Spleen (tissue), 11 donors: ENCODE data around the gene TJP2. TPM values are rescaled to one million over a fixed set of nuclear protein-coding genes. Genes with fewer than 3 reads are reported as not detected.

Experiments
- DNase-seq: peaks from one replicate; pipeline ENCODE4 v3.0.0-alpha.2; 2020
- H3K27ac ChIP-seq, 8 donors: fragments of 200-600 bp; sonication (generic) in 7 of 8; 1 replicate in 4 of 8; 2 replicates in 4 of 8; pipeline versions ENCODE4 v1.5.0 to v1.8.0; 2016 to 2021; ENCODE audit warnings: inconsistent platforms in 4 of 8, mild to moderate bottlenecking in 4 of 8, moderate library complexity in 1 of 8
- H3K27me3 ChIP-seq, 7 donors: fragments of 200-600 bp; sonication (generic) in 6 of 7; replicated peaks in 1 of 7; 1 replicate in 4 of 7; 2 replicates in 3 of 7; pipeline versions ENCODE4 v1.5.0 to v1.8.0; 2016 to 2021; ENCODE audit warnings: inconsistent platforms in 3 of 7, mild to moderate bottlenecking in 1 of 7
- H3K36me3 ChIP-seq, 6 donors: fragments of 200-600 bp; sonication (generic) in 5 of 6; 1 replicate in 4 of 6; 2 replicates in 2 of 6; pipeline versions ENCODE4 v1.5.0 to v1.8.0; 2016 to 2021; ENCODE audit warnings: inconsistent platforms in 2 of 6
- H3K4me1 ChIP-seq, 6 donors: fragments of 200-600 bp; sonication (generic) in 5 of 6; 1 replicate in 3 of 6; 2 replicates in 3 of 6; pipeline versions ENCODE4 v1.5.0 to v1.8.0; 2016 to 2021; ENCODE audit warnings: inconsistent platforms in 3 of 6
- H3K4me3 ChIP-seq, 8 donors: fragments of 200-600 bp; sonication (generic) in 7 of 8; 1 replicate in 4 of 8; 2 replicates in 4 of 8; pipeline versions ENCODE4 v1.5.0 to v1.8.0; 2016 to 2021; ENCODE audit warnings: inconsistent platforms in 4 of 8, mild to moderate bottlenecking in 4 of 8, moderate library complexity in 2 of 8
- H3K9me3 ChIP-seq, 8 donors: fragments of 200-600 bp; sonication (generic) in 7 of 8; 1 replicate in 4 of 8; 2 replicates in 4 of 8; pipeline versions ENCODE4 v1.5.0 to v1.8.0; 2016 to 2021; ENCODE audit warnings: inconsistent platforms in 4 of 8
- POLR2A ChIP-seq, 3 donors: fragments of 450-650 bp; IDR thresholded peaks; one replicate each; pipeline ENCODE4 v1.5.1; 2017; ENCODE audit warnings: antibody characterized with exemption in 3 of 3, mild to moderate bottlenecking in 1 of 3
- POLR2AphosphoS5 ChIP-seq, 3 donors: sonication (generic); formaldehyde crosslinking; IDR thresholded peaks; one replicate each; pipeline ENCODE4 v1.5.1; 2017; ENCODE audit warnings: antibody characterized with exemption in 3 of 3
- WGBS, 5 donors: extraction: QIAGEN DNeasy Blood & Tissue Kit in 3 of 5; methylation state at CpG; one replicate each; pipeline versions ENCODE4 v1.1.5 to v1.1.7; 2013 to 2018; 5-methylcytosine and 5-hydroxymethylcytosine counted together
- intact Hi-C: fragments of 100-400 bp; cut with DNase I; formaldehyde crosslinking; loops from one replicate; pipeline ENCODE4 v1.15.0; 2023; ENCODE audit warnings: low total_unique reads
- polyA plus RNA-seq, 3 donors: library from polyadenylated mRNA; stranded (reverse); fragments of 200-250 nt; gene quantifications; one replicate each; pipeline ENCODE4 v1.2.1, GENCODE V29; 2013
- total RNA-seq, 7 donors: library from RNA; depleted of rRNA in 3 of 7; stranded (reverse); fragments of >200 nt in 3 of 7; fragmentation: NEBNext Ultra II Directional in 4 of 7; extraction: Animal tissue kit (Norgen Biotek cat#: 25700) in 4 of 7; gene quantifications; one replicate each; pipeline versions ENCODE4 v1.1.0 to v1.2.1, GENCODE V29; 2016 to 2021
- TF ChIP-seq, protein P1 (sequence below), 11 experiments: fragments of 200-600 bp in 7 of 11; fragments of 450-650 bp in 4 of 11; sonication (generic) in 4 of 11; IDR thresholded peaks in 8 of 11; conservative IDR thresholded peaks in 3 of 11; 1 replicate in 7 of 11; 2 replicates in 4 of 11; pipeline versions ENCODE4 v1.4.0 to v1.8.0; 2016 to 2021; ENCODE audit warnings: antibody characterized with exemption in 11 of 11, inconsistent platforms in 4 of 11, mild to moderate bottlenecking in 1 of 11
- donor health status: healthy with polysubstance abuse.
- donor health status: DM: no; HTN: no; CAD: no; lungs with moderate emphysema.
- donor health status: DM: no; HTN: no; CAD: no.
- donor health status: Bipolar disorder and iron deficiency.
- donor health status: healthy.
- donor health status: DM: no; HTN: no; CAD: no.
- donor health status: DM: yes; HTN: yes; CAD: no.

The TJP2 gene
- total and polyA plus RNA-seq, 10 donors = 2.9 to 20.5 (median 15.2) TPM

DNA sequence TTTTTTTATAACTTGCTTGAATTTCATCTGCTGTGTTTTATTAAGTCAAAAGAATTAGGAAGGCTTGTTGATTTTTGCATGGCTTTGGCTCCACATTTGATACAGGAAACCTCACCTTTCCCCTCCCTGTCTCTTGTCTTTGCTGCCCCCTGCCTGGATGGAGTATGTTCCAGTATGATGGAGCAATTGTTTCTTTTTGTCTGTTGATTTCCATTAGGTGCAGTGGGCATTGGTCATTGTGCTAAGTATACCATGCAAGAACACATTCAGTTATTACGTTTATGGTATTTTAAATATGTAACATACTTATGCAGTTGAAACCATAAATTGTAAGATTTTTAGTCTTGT is 19.6 kb downstream of the TJP2 start:
- intact Hi-C loops = loop anchor here (5.0 kb wide), 1 partner anchor 141 kb away; no protein-coding TSS in a partner anchor
- Histone ChIP-seq H3K9me3 (no peaks in the 10 kb centered on the region), H3K27me3 (no peaks in the 10 kb centered on the region), H3K36me3 (no peaks in the 10 kb centered on the region), H3K4me1 (peaks cover 0 to 9% (median 3%) of the 10 kb centered on the region in 6 donors), H3K27ac (no peak overlapping the region), H3K4me3 (no peak overlapping the region)
- TF ChIP-seq POLR2AphosphoS5 (IDR thresholded peaks at IDR 0.05) = no peak
- TF ChIP-seq POLR2A (IDR thresholded peaks at IDR 0.05) = no peak
- TF ChIP-seq, protein P1, sequence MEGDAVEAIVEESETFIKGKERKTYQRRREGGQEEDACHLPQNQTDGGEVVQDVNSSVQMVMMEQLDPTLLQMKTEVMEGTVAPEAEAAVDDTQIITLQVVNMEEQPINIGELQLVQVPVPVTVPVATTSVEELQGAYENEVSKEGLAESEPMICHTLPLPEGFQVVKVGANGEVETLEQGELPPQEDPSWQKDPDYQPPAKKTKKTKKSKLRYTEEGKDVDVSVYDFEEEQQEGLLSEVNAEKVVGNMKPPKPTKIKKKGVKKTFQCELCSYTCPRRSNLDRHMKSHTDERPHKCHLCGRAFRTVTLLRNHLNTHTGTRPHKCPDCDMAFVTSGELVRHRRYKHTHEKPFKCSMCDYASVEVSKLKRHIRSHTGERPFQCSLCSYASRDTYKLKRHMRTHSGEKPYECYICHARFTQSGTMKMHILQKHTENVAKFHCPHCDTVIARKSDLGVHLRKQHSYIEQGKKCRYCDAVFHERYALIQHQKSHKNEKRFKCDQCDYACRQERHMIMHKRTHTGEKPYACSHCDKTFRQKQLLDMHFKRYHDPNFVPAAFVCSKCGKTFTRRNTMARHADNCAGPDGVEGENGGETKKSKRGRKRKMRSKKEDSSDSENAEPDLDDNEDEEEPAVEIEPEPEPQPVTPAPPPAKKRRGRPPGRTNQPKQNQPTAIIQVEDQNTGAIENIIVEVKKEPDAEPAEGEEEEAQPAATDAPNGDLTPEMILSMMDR (IDR thresholded peaks at IDR 0.05 in 8 of 11, conservative IDR thresholded peaks at IDR 0.05 in 3 of 11) = no peak
- no peak for DNase-seq
- 82 to 93% (median 91%) methylated on average over 1 of the region's 1 CpG for WGBS, 5 donors

DNA sequence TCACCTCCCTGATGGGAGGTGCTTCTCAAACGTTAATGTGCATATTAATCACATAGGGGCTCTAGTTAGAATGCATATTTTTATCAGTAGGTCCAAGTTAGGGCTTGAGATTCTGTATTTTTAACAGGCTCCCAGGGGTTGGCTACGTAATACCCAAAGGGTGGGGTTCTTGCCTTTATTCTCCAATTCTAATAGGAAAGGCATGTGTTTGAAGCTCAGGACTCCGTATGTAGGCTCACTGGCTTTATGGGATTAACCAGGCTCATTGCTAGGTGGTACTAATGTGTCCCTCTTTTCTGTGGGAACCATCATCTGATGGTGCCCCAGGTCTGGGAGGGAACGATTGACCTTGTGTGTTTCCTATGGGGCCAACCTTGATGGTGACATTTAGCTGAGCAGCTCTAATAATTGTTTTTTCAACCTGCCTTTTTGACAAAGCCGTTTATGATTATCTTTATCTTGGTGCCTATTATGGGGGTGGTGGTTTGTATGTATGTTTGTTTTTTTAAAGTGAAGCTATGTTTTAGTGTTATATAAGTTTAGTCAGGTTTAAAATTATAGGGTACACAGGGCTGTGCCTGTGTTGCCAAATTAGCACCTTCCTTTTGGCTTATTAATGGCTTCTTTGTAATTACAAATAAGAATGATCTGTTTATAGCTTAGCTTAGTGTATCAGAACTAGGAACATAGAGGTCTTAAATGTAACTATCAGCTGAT is 20.8 kb downstream of the TJP2 start:
- intact Hi-C loops = loop anchor here (5.0 kb wide), 1 partner anchor 143 kb away; no protein-coding TSS in a partner anchor
- DNase-seq = no peak
- H3K27me3 ChIP-seq = no peaks in the 10 kb centered on the region
- no peak overlapping the region for H3K27ac ChIP-seq
- H3K4me3 ChIP-seq = no peak overlapping the region
- H3K9me3 ChIP-seq = no peaks in the 10 kb centered on the region
- peaks cover 0 to 20% (median 8%) of the 10 kb centered on the region in 6 donors for H3K4me1 ChIP-seq
- no peaks in the 10 kb centered on the region for H3K36me3 ChIP-seq
- 68 to 79% (median 74%) methylated on average over 5 of the region's 5 CpGs for WGBS, 5 donors
- TF ChIP-seq POLR2A (IDR thresholded peaks at IDR 0.05) = no peak
- TF ChIP-seq, protein P1 (IDR thresholded peaks at IDR 0.05 in 8 of 11, conservative IDR thresholded peaks at IDR 0.05 in 3 of 11) = no peak
- TF ChIP-seq POLR2AphosphoS5 (IDR thresholded peaks at IDR 0.05) = no peak

DNA sequence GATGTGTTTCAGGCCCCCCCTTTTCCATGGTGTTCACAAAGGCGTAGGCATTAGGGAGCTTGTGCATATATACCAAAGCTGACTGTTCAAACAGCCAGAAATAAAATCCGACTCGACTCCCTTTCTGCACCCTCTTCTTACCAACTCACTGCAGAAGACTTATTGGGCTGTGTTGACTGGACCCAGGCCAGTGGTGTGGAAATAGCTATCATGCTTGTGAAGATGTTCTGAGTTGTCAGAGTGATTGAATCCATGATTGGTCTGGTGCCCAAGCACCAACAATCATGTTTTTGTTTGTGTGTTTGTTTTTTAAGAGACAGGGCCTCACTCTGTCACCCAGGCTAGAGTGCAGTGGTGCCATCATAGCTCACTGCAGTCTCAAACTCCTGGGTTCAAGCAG is 21.6 kb downstream of the TJP2 start:
- Histone ChIP-seq H3K36me3 (no peaks in the 10 kb centered on the region), H3K4me3 (no peak overlapping the region), H3K27ac (no peak overlapping the region), H3K9me3 (no peaks in the 10 kb centered on the region), H3K27me3 (no peaks in the 10 kb centered on the region), H3K4me1 (peaks cover 0 to 23% (median 9%) of the 10 kb centered on the region in 6 donors)
- intact Hi-C loops = no loop called here
- 61 to 91% (median 80%) methylated on average over 3 of the region's 3 CpGs for WGBS, 5 donors
- TF ChIP-seq, protein P1 (IDR thresholded peaks at IDR 0.05 in 8 of 11, conservative IDR thresholded peaks at IDR 0.05 in 3 of 11) = no peak
- no peak for TF ChIP-seq POLR2A (IDR thresholded peaks at IDR 0.05)
- no peak for DNase-seq

DNA sequence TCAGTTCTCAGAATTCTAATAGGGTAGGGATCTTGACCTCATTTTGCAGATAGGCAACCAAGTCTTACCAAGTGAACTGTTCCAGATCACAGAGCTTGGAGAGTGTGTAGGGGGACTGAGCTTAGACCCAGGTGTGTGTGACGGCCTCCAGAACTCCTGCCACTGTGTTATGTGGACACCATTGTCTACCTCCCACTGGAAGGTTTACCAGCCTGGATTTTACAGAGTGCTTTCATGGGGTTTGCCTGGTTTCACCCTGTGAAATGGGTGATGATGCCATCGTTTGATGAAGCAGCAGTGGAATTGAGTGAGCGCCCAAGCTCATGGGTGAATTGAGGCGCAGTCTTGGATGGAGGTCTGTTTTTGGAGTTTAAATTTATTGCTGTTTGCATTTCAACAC is 23.6 kb downstream of the TJP2 start:
- intact Hi-C loops = no loop called here
- 94 to 97% (median 96%) methylated on average over 4 of the region's 4 CpGs for WGBS, 5 donors
- peaks cover 0 to 23% (median 9%) of the 10 kb centered on the region in 6 donors for H3K4me1 ChIP-seq
- H3K27ac ChIP-seq = no peak overlapping the region
- TF ChIP-seq POLR2AphosphoS5 (IDR thresholded peaks at IDR 0.05) = no peak
- TF ChIP-seq POLR2A (IDR thresholded peaks at IDR 0.05) = no peak
- TF ChIP-seq, protein P1 (IDR thresholded peaks at IDR 0.05 in 8 of 11, conservative IDR thresholded peaks at IDR 0.05 in 3 of 11) = no peak
- H3K9me3 ChIP-seq = no peaks in the 10 kb centered on the region
- H3K27me3 ChIP-seq = no peaks in the 10 kb centered on the region
- no peak for DNase-seq
- no peaks in the 10 kb centered on the region for H3K36me3 ChIP-seq
- no peak overlapping the region for H3K4me3 ChIP-seq
